Measurements from ENCODE around the gene TTC23. TPM values are rescaled to one million over a fixed set of nuclear protein-coding genes. Genes with fewer than 3 reads are reported as not detected.

TTC23 gene
- polyA plus RNA-seq, 2 of the 4 experiments (the other 2 are of a cell fraction) = 7.0 to 16.5 TPM

- TF ChIP-seq CEBPB (IDR thresholded peaks at IDR 0.05) = no peak
- no peak for TF ChIP-seq ESRRA (IDR thresholded peaks at IDR 0.05; ENCODE audit: borderline replicate concordance, low read length)
- no peak for TF ChIP-seq GATA3 (IDR thresholded peaks at IDR 0.05; ENCODE audit: borderline replicate concordance)
- no peak for TF ChIP-seq ZSCAN20 (CRISPR knock-in tag; IDR thresholded peaks at IDR 0.05)
- TF ChIP-seq RAD21 (conservative IDR thresholded peaks at IDR 0.05 in 1 of 2, IDR thresholded peaks at IDR 0.05 in 1 of 2) = peak in 1 of 2 experiments; percentile 13; a peak in 1 of 5 replicates
- peak; percentile 81 for TF ChIP-seq MAX (IDR thresholded peaks at IDR 0.05)
- no peak for TF ChIP-seq EHF (CRISPR knock-in tag; IDR thresholded peaks at IDR 0.05)
- no peak for TF ChIP-seq ATOH8 (CRISPR knock-in tag; IDR thresholded peaks at IDR 0.05; ENCODE audit: low read depth)
- TF ChIP-seq HES2 (IDR thresholded peaks at IDR 0.05) = no peak
- TF ChIP-seq MAZ (IDR thresholded peaks at IDR 0.05; ENCODE audit: borderline replicate concordance, low read depth, low read length) = no peak
- no peak for TF ChIP-seq NFE2L2 (conservative IDR thresholded peaks at IDR 0.05; ENCODE audit: low read length)
- TF ChIP-seq FOSB (CRISPR knock-in tag; IDR thresholded peaks at IDR 0.05) = no peak
- no peak for TF ChIP-seq TP53 (CRISPR knock-in tag; IDR thresholded peaks at IDR 0.05)
- no peak for TF ChIP-seq JUNB (IDR thresholded peaks at IDR 0.05)
- no peak for TF ChIP-seq RFX5 (IDR thresholded peaks at IDR 0.05)
- no peak for TF ChIP-seq PBX3 (IDR thresholded peaks at IDR 0.05)
- no peak for TF ChIP-seq NPAS2 (CRISPR knock-in tag; IDR thresholded peaks at IDR 0.05; ENCODE audit: borderline replicate concordance)
- TF ChIP-seq RARB (CRISPR knock-in tag; IDR thresholded peaks at IDR 0.05) = no peak
- no peak for TF ChIP-seq HOXB5 (CRISPR knock-in tag; IDR thresholded peaks at IDR 0.05)
- no peak for TF ChIP-seq MAFK (IDR thresholded peaks at IDR 0.05; ENCODE audit: partially characterized antibody)
Observed at GRCh38 chr15:99105514-99106341, 143.7 kb downstream of the TTC23 start (continued).

GRCh38 chr15:99104788-99105513, 144.4 kb downstream of the TTC23 start, which contains the start of gene SYNM:
SYNM (plus strand) TSS chr15:99105080; CDS start chr15:99105200, 120 bp downstream.
- H3K4me3 ChIP-seq = peak within 1 kb of the TSS; percentile 64
- H3K27ac ChIP-seq = peak within 1 kb of the TSS; percentile 77 to 92
- H3K4me2 ChIP-seq = peak within 1 kb of the TSS; percentile 93
- peak; percentile 83 to 91 for ATAC-seq
- CTCF ChIA-PET = interaction anchor here (0.6 to 17.7 kb wide), 49 partner anchors 9 to 676 kb away, joined by 3 to 372 read pairs (median 4); no protein-coding TSS in a partner anchor
- no peaks in the 10 kb centered on the region for H3K9me3 ChIP-seq
- POLR2A ChIA-PET = interaction anchor here (0.5 to 2.0 kb wide), 10 partner anchors 10 to 1022 kb away, joined by 3 to 17 read pairs (median 4); partner anchors contain the start of gene LRRC28
- 0% methylated on average over 15 of the region's 91 CpGs for WGBS (ENCODE audit: missing lambda C conversion rate)
- peaks cover 20% of the 10 kb centered on the region for H3K4me1 ChIP-seq
- FAIRE-seq = no peak
- peak; percentile 93 to 94 for DNase-seq (ENCODE audit: low read depth in 1 of 2, low spot score in 1 of 2)
- TF ChIP-seq MAZ (IDR thresholded peaks at IDR 0.05; ENCODE audit: borderline replicate concordance, low read depth, low read length) = 0 out of 2 replicates have a peak, but pooled peaks have one; percentile 57
- peak; percentile 42; the same call in 1 of the 2 replicates for TF ChIP-seq RFX5 (IDR thresholded peaks at IDR 0.05)
- TF ChIP-seq E2F6 (IDR thresholded peaks at IDR 0.05; ENCODE audit: borderline replicate concordance, low read depth) = peak; percentile 79
- no peak for TF ChIP-seq POLR2AphosphoS2 (conservative IDR thresholded peaks at IDR 0.05; ENCODE audit: low read length)
- TF ChIP-seq GATA3 (IDR thresholded peaks at IDR 0.05; ENCODE audit: borderline replicate concordance) = 0 out of 2 replicates have a peak, but pooled peaks have one; percentile 25
- peak; percentile 46; the same call in 1 of the 2 replicates for TF ChIP-seq PBX3 (IDR thresholded peaks at IDR 0.05)
- TF ChIP-seq RAD21 (conservative IDR thresholded peaks at IDR 0.05 in 1 of 2, IDR thresholded peaks at IDR 0.05 in 1 of 2) = peak; percentile 76 to 97
- TF ChIP-seq FOXS1 (CRISPR knock-in tag; IDR thresholded peaks at IDR 0.05) = no peak
- TF ChIP-seq MAFK (IDR thresholded peaks at IDR 0.05; ENCODE audit: partially characterized antibody) = no peak
- TF ChIP-seq JUN (IDR thresholded peaks at IDR 0.05) = peak; percentile 66 to 93; a peak in 4 of 5 replicates
- TF ChIP-seq ZC3H11A (IDR thresholded peaks at IDR 0.05) = no peak
- TF ChIP-seq POLR2A (IDR thresholded peaks at IDR 0.05; ENCODE audit: low read length) = peak; percentile 100
- TF ChIP-seq CTCF (IDR thresholded peaks at IDR 0.05) = peak; percentile 99
- TF ChIP-seq PHF8 (IDR thresholded peaks at IDR 0.05; ENCODE audit: borderline replicate concordance, low read depth) = peak; percentile 53; the same call in 1 of the 2 replicates
- TF ChIP-seq CHD2 (IDR thresholded peaks at IDR 0.05; ENCODE audit: low read length, partially characterized antibody) = no peak
- peak; percentile 53; the same call in 1 of the 2 replicates for TF ChIP-seq MAX (IDR thresholded peaks at IDR 0.05)

All from A549 (cell line).